ENCODE results near the gene BCL2L13. TPM values are rescaled to one million over a fixed set of nuclear protein-coding genes. Genes with fewer than 3 reads are reported as not detected.
"Not testable (repeated sequence)": the region's sequence is repeated elsewhere in the genome, so short reads cannot be mapped to it uniquely, and the experiment has no call there.

Gene BCL2L13
- total and polyA plus RNA-seq, 2 experiments from 2014 or later = 35.3 to 61.5 TPM

DNA sequence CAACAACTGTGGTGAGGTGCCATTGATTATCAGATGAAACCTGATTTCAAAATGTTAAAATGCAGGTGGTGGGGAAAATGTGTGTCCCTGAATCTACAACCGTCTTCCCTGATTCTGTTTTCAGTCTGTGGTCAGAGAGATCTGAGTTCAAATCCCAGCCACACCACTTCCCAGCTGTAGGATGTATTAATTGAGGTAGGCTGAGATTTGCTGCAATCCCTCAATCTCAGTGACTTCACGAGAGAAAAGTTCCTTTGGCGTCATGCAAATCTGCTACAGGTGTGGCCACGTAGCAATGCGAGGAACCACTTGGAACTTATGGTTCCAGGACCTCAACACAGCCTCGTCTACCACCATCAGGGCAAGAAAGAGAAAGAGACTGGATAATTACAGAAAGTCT is 56.2 kb downstream of the BCL2L13 start:
- H3K4me3 ChIP-seq = no peak overlapping the region
- H3K27ac ChIP-seq = peak overlapping the region; percentile 9
- H3K36me3 ChIP-seq = peaks cover 7% of the 10 kb centered on the region
- TF ChIP-seq, protein P1, sequence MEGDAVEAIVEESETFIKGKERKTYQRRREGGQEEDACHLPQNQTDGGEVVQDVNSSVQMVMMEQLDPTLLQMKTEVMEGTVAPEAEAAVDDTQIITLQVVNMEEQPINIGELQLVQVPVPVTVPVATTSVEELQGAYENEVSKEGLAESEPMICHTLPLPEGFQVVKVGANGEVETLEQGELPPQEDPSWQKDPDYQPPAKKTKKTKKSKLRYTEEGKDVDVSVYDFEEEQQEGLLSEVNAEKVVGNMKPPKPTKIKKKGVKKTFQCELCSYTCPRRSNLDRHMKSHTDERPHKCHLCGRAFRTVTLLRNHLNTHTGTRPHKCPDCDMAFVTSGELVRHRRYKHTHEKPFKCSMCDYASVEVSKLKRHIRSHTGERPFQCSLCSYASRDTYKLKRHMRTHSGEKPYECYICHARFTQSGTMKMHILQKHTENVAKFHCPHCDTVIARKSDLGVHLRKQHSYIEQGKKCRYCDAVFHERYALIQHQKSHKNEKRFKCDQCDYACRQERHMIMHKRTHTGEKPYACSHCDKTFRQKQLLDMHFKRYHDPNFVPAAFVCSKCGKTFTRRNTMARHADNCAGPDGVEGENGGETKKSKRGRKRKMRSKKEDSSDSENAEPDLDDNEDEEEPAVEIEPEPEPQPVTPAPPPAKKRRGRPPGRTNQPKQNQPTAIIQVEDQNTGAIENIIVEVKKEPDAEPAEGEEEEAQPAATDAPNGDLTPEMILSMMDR (IDR thresholded peaks at IDR 0.05; ENCODE audit: low read depth, low read length) = no peak
- H3K4me1 ChIP-seq (ENCODE audit: low read depth) = peaks cover 21% of the 10 kb centered on the region
- H3K27me3 ChIP-seq = no peaks in the 10 kb centered on the region
- H3K9me3 ChIP-seq (ENCODE audit: low read depth) = no peaks in the 10 kb centered on the region
- no peak for DNase-seq (ENCODE audit: low read depth in 1 of 2, low spot score in 1 of 2)

DNA sequence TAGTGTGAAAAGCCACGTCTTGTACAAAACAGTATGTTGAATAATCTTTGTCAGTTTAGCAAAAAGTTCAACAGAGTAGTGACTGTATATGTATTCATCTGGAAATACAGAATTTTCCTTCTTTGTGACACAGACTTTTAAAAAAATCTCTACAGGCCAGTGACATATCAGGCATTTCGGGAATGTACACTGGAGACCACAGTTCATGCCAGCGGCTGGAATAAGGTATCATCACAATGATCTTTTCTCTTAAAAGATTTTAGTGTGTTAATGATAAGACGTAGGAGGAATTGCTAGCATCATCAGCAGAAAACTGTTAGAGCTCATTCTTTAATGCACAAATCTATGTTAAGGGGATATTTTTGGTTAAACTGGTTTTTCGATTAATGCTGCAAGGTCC is 57.4 kb downstream of the BCL2L13 start:
- TF ChIP-seq, protein P1 (IDR thresholded peaks at IDR 0.05; ENCODE audit: low read depth, low read length) = no peak
- peaks cover 4% of the 10 kb centered on the region for H3K36me3 ChIP-seq
- H3K9me3 ChIP-seq (ENCODE audit: low read depth) = no peaks in the 10 kb centered on the region
- peaks cover 21% of the 10 kb centered on the region for H3K4me1 ChIP-seq (ENCODE audit: low read depth)
- H3K4me3 ChIP-seq = no peak overlapping the region
- peak overlapping the region; percentile 11 for H3K27ac ChIP-seq
- H3K27me3 ChIP-seq = no peaks in the 10 kb centered on the region
- DNase-seq (ENCODE audit: low read depth in 1 of 2, low spot score in 1 of 2) = no peak

DNA sequence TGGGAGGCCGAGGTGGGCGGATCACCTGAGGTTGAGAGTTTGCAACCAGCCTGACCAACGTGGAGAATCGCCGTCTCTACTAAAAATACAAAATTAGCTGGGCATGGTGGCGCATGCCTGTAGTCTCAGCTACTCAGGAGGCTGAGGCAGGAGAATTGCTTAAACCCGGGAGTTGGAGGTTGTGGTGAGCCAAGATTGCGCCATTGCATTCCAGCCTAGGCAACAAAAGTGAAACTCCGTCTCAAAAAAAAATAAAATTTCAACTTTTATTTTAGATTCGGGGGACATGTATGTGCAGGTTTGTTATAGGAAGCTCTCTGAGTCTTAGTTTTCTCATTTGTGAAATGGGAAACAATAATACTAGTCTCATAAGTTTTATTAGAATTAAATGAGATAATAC is 58.6 kb downstream of the BCL2L13 start:
- H3K36me3 ChIP-seq; H3K27me3 ChIP-seq; H3K4me3 ChIP-seq; H3K9me3 ChIP-seq (ENCODE audit: low read depth); H3K27ac ChIP-seq: not testable (repeated sequence)
- DNase-seq (ENCODE audit: low read depth in 1 of 2, low spot score in 1 of 2) = peak in 1 of 2 donors; percentile 23
- peaks cover 21% of the 10 kb centered on the region for H3K4me1 ChIP-seq (ENCODE audit: low read depth)

DNA sequence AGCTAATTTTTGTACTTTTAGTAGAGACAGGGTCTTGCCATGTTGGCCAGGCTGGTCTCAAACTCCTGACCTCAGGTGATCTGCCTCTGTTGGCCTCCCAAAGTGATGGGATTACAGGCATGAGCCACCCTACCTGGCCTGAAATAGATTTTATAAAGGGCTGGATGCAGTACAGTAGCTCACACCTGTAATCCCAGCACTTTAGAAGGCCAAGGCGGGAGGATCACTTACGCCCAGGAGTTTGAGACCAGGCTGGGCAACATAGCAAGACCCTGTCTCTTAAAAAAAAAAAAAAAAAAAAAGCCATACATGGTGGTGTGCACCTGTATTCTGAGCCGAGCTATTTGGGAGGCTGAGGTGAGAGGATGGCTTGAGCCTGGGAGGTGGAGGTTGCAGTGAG is 59.7 kb downstream of the BCL2L13 start:
- H3K36me3 ChIP-seq = peaks cover 12% of the 10 kb centered on the region
- DNase-seq (ENCODE audit: low read depth in 1 of 2, low spot score in 1 of 2); H3K27me3 ChIP-seq; H3K9me3 ChIP-seq (ENCODE audit: low read depth); H3K4me3 ChIP-seq; H3K27ac ChIP-seq: not testable (repeated sequence)
- peaks cover 15% of the 10 kb centered on the region for H3K4me1 ChIP-seq (ENCODE audit: low read depth)

DNA sequence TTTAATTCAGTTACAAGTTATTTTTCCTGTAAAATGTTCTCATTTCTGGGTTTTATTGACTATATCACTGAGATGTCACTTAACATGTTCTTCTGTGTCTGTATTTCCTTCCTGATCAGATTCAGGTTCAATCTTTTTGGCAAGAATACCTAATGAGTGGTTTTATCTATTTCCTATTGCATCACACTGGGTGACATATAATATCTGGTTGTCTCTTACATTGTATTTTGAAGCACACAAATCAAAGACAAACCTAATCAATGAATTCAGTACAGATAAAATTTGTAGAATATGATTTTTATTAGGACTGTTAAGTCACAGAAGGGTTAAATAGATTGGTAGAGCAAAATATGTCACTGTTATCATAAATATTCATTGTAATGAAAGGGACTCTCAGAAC is 60.4 kb downstream of the BCL2L13 start:
- Histone ChIP-seq H3K9me3 (ENCODE audit: low read depth) (no peaks in the 10 kb centered on the region), H3K27ac (no peak overlapping the region), H3K4me1 (ENCODE audit: low read depth) (peaks cover 8% of the 10 kb centered on the region), H3K27me3 (no peaks in the 10 kb centered on the region), H3K4me3 (no peak overlapping the region), H3K36me3 (peaks cover 15% of the 10 kb centered on the region)
- TF ChIP-seq, protein P1 (IDR thresholded peaks at IDR 0.05; ENCODE audit: low read depth, low read length) = no peak
- DNase-seq (ENCODE audit: low read depth in 1 of 2, low spot score in 1 of 2) = no peak

DNA sequence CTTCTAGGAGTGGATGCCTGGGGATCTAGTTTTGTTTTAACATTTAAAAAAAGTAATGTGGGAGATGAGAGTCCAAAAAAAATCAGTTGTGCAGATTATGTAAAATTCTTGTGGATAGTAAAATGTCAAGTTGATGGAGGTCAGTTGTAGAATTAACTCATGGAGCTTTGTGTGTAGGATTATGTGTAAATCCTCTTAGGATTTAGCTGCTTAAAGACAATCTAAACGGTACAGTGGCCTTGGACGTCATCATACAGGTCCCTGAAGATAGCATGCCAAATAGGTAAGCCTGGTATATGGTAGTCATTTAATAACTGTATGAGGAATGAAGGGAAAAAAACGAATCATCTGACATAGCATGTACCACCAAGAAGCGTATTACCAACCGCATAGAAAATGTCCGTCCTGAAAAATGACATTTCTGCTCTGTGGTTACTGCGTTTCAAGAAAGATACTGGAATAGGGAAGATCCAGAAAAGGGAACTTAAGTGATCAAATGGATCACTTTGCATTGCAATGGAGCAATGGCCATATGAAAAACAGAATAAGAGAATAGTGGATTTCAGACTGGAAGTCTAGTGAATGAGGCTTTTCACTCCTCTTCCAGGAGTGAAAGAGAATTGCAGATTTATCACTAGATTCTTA is 61.3 kb downstream of the BCL2L13 start:
- no peaks in the 10 kb centered on the region for H3K9me3 ChIP-seq (ENCODE audit: low read depth)
- no peak overlapping the region for H3K4me3 ChIP-seq
- TF ChIP-seq, protein P1 (IDR thresholded peaks at IDR 0.05; ENCODE audit: low read depth, low read length) = no peak
- H3K4me1 ChIP-seq (ENCODE audit: low read depth) = no peaks in the 10 kb centered on the region
- no peaks in the 10 kb centered on the region for H3K27me3 ChIP-seq
- DNase-seq (ENCODE audit: low read depth in 1 of 2, low spot score in 1 of 2) = no peak
- H3K36me3 ChIP-seq = peaks cover 21% of the 10 kb centered on the region
- no peak overlapping the region for H3K27ac ChIP-seq
